GM21619 (cell line): ENCODE results near the gene TP73.
A peak's percentile ranks its signal among the peaks of the same experiment; 100 is the strongest.

ENCODE experiments used
- ATAC-seq: cut with Tn5 transposase; IDR thresholded peaks from one replicate; pipeline ENCODE4 v1.9.1; 2021; ENCODE audit not compliant: unreplicated experiment

TP73 gene

GRCh38 chr1:3651026-3651929, 1.0 kb upstream of the TP73 start:
- ATAC-seq = no peak

GRCh38 chr1:3652548-3653285, 401 bp downstream of the TP73 start:
- no peak for ATAC-seq

DNA sequence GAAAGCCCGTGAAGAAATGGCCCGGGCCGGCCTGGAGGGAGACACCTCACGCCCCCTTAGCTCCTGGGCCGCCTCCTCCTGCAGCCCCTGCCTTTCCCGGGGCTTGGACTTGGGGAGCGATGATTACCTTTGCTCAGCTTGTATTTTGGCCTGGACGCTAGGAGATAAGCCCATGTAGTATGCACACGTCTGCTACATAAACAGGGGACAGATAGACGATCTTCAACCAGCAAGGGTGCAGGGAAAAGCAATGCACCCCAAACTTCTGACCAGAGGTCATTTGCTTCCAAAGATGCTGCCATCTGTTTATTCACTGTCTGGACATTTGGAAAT, 936 bp downstream of the TP73 start:
- ATAC-seq = no peak

GRCh38 chr1:3654549-3655281, 2.4 kb downstream of the TP73 start:
- ATAC-seq = no peak

- peak; percentile 66 for ATAC-seq
Observed at GRCh38 chr1:3656450-3657095, 4.3 kb downstream of the TP73 start.

GRCh38 chr1:3657096-3657475, 4.8 kb downstream of the TP73 start:
- ATAC-seq = peak; percentile 10

GRCh38 chr1:3657578-3658230, 5.4 kb downstream of the TP73 start:
- ATAC-seq = no peak

DNA sequence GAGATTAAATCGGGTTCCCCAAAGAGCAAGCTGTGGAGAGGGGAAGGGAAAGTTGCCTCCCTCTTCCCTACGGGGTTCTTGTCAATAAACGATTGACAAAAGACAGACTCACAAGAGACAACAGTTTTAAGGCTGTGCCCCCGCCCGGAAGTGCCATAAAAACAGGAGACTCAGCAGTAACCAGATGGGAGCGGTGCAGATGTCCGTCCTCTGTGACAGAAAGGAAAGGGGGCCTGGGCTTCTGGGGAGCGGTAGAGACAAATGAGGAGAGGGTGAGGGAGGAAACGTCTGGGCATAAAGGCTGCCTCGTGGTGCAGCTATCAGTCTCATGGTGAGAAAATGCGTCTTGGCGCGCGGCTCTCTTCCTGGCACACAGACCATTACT, 5.9 kb downstream of the TP73 start:
- no peak for ATAC-seq

- ATAC-seq = no peak
Observed at GRCh38 chr1:3659093-3659492, 6.8 kb downstream of the TP73 start.

GRCh38 chr1:3660704-3661103, 8.4 kb downstream of the TP73 start:
- ATAC-seq = no peak

DNA sequence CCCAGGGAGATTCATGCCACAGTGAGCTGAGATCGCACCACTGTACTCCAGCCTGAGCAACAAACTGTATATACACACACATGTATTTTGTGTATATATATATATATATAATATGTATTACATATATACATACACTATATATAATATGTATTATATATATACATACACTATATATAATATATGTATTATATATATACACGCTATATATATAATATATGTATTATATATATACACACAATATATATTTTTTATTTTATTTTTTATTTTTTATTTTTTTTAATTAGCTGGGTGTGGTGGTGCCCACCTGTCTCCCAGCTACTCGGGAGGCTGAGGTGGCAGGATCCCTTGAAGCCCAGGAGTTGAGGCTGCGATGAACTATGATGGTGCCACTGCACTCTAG, 9.3 kb downstream of the TP73 start:
- no peak for ATAC-seq

DNA sequence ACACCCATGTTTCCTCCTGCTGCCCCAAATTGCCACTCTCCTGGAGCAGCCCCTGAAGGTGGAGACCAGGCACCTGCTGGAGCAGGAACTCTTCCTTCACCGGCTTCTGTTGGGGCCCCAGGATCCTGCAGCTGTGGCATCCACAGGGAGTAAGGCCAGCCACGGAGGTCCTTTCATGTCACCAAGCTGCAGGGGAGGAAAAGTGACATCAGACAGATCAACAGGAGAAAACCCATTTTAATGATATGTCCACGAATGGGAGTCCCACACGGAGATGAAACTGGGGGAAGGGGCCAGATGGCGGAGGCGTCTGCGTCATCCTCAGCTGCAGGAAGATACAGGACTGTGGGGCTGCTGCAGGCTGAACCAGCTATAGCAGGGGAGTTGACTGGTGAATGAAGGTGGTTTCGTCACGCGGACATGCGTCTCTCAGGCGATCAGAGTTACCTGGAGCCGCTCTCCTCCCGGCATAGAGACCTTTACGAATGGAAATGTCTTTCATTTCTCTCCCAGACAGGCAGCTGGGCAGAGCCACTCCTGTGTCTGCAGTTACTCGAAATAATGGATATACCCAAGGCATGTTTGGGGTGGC, 9.9 kb downstream of the TP73 start:
- no peak for ATAC-seq

DNA sequence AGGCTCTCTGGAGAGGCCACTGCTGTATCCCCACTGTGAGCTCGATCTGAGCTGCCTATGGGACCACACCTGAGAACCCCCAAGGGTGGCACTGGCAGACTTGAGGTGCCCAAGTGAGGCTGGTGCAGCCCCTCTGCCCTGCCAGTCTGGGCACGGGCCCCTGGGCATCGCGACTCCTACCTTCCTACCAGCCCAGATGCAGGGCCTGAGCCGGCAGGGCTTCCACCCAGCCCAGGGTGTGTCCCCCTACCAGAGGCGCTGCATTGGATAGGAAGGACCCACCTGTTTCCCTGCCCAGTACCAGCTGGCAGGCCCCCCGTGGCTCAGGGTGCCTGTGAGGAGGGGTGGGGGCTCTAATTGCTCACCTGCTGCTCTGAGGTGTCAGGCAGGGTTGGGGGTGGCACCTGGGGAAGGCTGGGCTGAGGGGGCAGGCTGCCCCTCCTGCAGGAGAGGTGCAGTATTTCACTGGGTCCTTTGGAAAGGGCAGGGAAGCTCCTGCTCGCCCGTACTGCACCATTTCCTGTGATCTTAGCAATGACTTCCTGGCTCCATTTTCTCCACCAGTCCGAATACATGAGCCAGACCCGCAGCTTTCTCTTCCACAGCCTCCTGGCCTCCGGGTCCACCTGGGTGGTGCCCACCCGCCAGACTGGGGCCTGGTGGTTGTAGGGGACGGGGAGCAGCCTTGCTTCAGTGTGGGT, 11.8 kb downstream of the TP73 start:
- ATAC-seq = no peak

- no peak for ATAC-seq
Observed at GRCh38 chr1:3664700-3665375, 12.5 kb downstream of the TP73 start.

- no peak for ATAC-seq
Observed at GRCh38 chr1:3668148-3668547, 15.8 kb downstream of the TP73 start.

GRCh38 chr1:3668585-3669300, 16.4 kb downstream of the TP73 start:
- ATAC-seq = no peak

- ATAC-seq = no peak
Observed at GRCh38 chr1:3669421-3669821, 17.1 kb downstream of the TP73 start.

- no peak for ATAC-seq
Observed at GRCh38 chr1:3669971-3670431, 17.7 kb downstream of the TP73 start.
